ENCODE data around the gene NRDC. TPM values are rescaled to one million over a fixed set of nuclear protein-coding genes. Genes with fewer than 3 reads are reported as not detected.
"Not testable (repeated sequence)": the region's sequence is repeated elsewhere in the genome, so short reads cannot be mapped to it uniquely, and the experiment has no call there.

NRDC gene
- total RNA-seq, 4 donors from 2014 or later, result 77.0 to 103 (median 77.6) TPM

GRCh38 chr1:51819810-51820209 lies 58.7 kb downstream of the NRDC start:
- DNase-seq (ENCODE audit: low spot score), result no peak
- TF ChIP-seq CTCF (IDR thresholded peaks at IDR 0.05), result no peak
- no peak for ATAC-seq (ENCODE audit: low FRiP score)

- ATAC-seq (ENCODE audit: low FRiP score); DNase-seq (ENCODE audit: low spot score): not testable (repeated sequence)
Observed at GRCh38 chr1:51819021-51819420, 59.5 kb downstream of the NRDC start.

GRCh38 chr1:51818487-51818886 lies 60.0 kb downstream of the NRDC start:
- no peak for DNase-seq (ENCODE audit: low spot score)
- ATAC-seq (ENCODE audit: low FRiP score), result no peak
- no peak for TF ChIP-seq CTCF (IDR thresholded peaks at IDR 0.05)

- ATAC-seq (ENCODE audit: low FRiP score) (no peak), DNase-seq (ENCODE audit: low spot score) (no peak)
- TF ChIP-seq CTCF (IDR thresholded peaks at IDR 0.05), result no peak
Observed at GRCh38 chr1:51814513-51814912, 64.0 kb downstream of the NRDC start.

- ATAC-seq (ENCODE audit: low FRiP score) (no peak), DNase-seq (ENCODE audit: low spot score) (no peak)
- no peak for TF ChIP-seq CTCF (IDR thresholded peaks at IDR 0.05)
Observed at GRCh38 chr1:51799372-51799771, 79.2 kb downstream of the NRDC start.

- ATAC-seq (ENCODE audit: low FRiP score) (no peak), DNase-seq (ENCODE audit: low spot score) (no peak)
- no peak for TF ChIP-seq CTCF (IDR thresholded peaks at IDR 0.05)
Observed at GRCh38 chr1:51794868-51795267, 83.7 kb downstream of the NRDC start.

GRCh38 chr1:51794260-51794659 lies 84.3 kb downstream of the NRDC start:
- DNase-seq (ENCODE audit: low spot score) (no peak), ATAC-seq (ENCODE audit: low FRiP score) (no peak)
- no peak for TF ChIP-seq CTCF (IDR thresholded peaks at IDR 0.05)

GRCh38 chr1:51792864-51793263 lies 85.7 kb downstream of the NRDC start:
- ATAC-seq (ENCODE audit: low FRiP score), result no peak
- TF ChIP-seq CTCF (IDR thresholded peaks at IDR 0.05), result no peak
- DNase-seq (ENCODE audit: low spot score), result no peak

Data from omental fat pad (tissue), 4 donors.